Liver (tissue), 9 donors: Measurements from ENCODE around the gene MYG1. TPM values are rescaled to one million over a fixed set of nuclear protein-coding genes. Genes with fewer than 3 reads are reported as not detected.

ENCODE experiments used
- DNase-seq: peaks from one replicate; pipeline ENCODE4 v3.0.0-alpha.2; 2017; ENCODE audit warnings: low spot score
- H3K27ac ChIP-seq, 2 donors: one replicate each; pipeline ENCODE4 v1.7.0; 2013; ENCODE audit warnings: inconsistent platforms in 2 of 2, low read length in 2 of 2, control low read depth in 1 of 2, low read depth in 1 of 2, mild to moderate bottlenecking in 1 of 2
- H3K27me3 ChIP-seq, 4 donors: one replicate each; pipeline versions ENCODE4 v1.6.1 to v1.7.0; 2013; ENCODE audit warnings: low read length in 3 of 4, inconsistent platforms in 1 of 4, mild to moderate bottlenecking in 1 of 4, moderate library complexity in 1 of 4; ENCODE audit not compliant: control insufficient read depth in 4 of 4, insufficient read depth in 4 of 4
- H3K36me3 ChIP-seq, 4 donors: one replicate each; pipeline versions ENCODE4 v1.6.1 to v1.7.0; 2013; ENCODE audit warnings: low read length in 3 of 4, mild to moderate bottlenecking in 3 of 4, low read depth in 1 of 4, moderate library complexity in 1 of 4; ENCODE audit not compliant: control insufficient read depth in 4 of 4, insufficient read depth in 3 of 4
- H3K4me1 ChIP-seq, 4 donors: one replicate each; pipeline versions ENCODE4 v1.6.1 to v1.7.0; 2013; ENCODE audit warnings: low read length in 3 of 4, mild to moderate bottlenecking in 3 of 4, moderate library complexity in 1 of 4; ENCODE audit not compliant: control insufficient read depth in 4 of 4, insufficient read depth in 4 of 4
- H3K4me3 ChIP-seq, 3 donors: one replicate each; pipeline versions ENCODE4 v1.6.1 to v1.7.0; 2013; ENCODE audit warnings: low read length in 3 of 3, control low read depth in 1 of 3, low read depth in 1 of 3, mild to moderate bottlenecking in 1 of 3
- H3K9ac ChIP-seq, 2 donors: one replicate each; pipeline ENCODE4 v1.7.0; 2013; ENCODE audit warnings: low read length in 2 of 2, mild to moderate bottlenecking in 2 of 2, moderate library complexity in 2 of 2, control low read depth in 1 of 2, low read depth in 1 of 2
- H3K9me3 ChIP-seq, 4 donors: one replicate each; pipeline versions ENCODE4 v1.6.1 to v1.7.0; 2013; ENCODE audit warnings: low read length in 3 of 4; ENCODE audit not compliant: control insufficient read depth in 4 of 4
- EGR1 ChIP-seq, 2 donors: IDR thresholded peaks; 2 replicates each; pipeline ENCODE4 v1.6.1; 2016 to 2018; ENCODE audit warnings: antibody characterized with exemption in 2 of 2, low read depth in 2 of 2
- FOXA1 ChIP-seq: IDR thresholded peaks from 2 replicates; pipeline ENCODE4 v1.6.1; 2016; ENCODE audit warnings: antibody characterized with exemption
- FOXA2 ChIP-seq: IDR thresholded peaks from 2 replicates; pipeline ENCODE4 v1.6.1; 2016; ENCODE audit warnings: antibody characterized with exemption
- GABPA ChIP-seq, 2 donors: IDR thresholded peaks in 1 of 2; conservative IDR thresholded peaks in 1 of 2; 2 replicates each; pipeline ENCODE4 v1.6.1; 2016; ENCODE audit warnings: antibody characterized with exemption in 2 of 2, mild to moderate bottlenecking in 1 of 2, moderate library complexity in 1 of 2
- HNF4A ChIP-seq, 2 donors: conservative IDR thresholded peaks; 2 replicates each; pipeline ENCODE4 v1.6.1; 2016; ENCODE audit warnings: antibody characterized with exemption in 2 of 2, mild to moderate bottlenecking in 2 of 2
- HNF4G ChIP-seq: IDR thresholded peaks from 2 replicates; pipeline ENCODE4 v1.6.1; 2016; ENCODE audit warnings: antibody characterized with exemption
- MAX ChIP-seq: IDR thresholded peaks from 2 replicates; pipeline ENCODE4 v1.6.1; 2016; ENCODE audit warnings: antibody characterized with exemption
- NR2F2 ChIP-seq: IDR thresholded peaks from 2 replicates; pipeline ENCODE4 v1.6.1; 2016; ENCODE audit warnings: antibody characterized with exemption
- RAD21 ChIP-seq, 2 donors: IDR thresholded peaks; 2 replicates each; pipeline ENCODE4 v1.6.1; 2016; ENCODE audit warnings: antibody characterized with exemption in 2 of 2, mild to moderate bottlenecking in 2 of 2
- TAF1 ChIP-seq: conservative IDR thresholded peaks from 2 replicates; pipeline ENCODE4 v1.6.1; 2016; ENCODE audit warnings: antibody characterized with exemption, mild to moderate bottlenecking
- YY1 ChIP-seq: IDR thresholded peaks from 2 replicates; pipeline ENCODE4 v1.6.1; 2016; ENCODE audit warnings: antibody characterized with exemption, mild to moderate bottlenecking
- WGBS: extraction: QIAGEN DNeasy Blood & Tissue Kit; methylation state at CpG from one replicate; pipeline ENCODE4 v1.1.7; 2013; 5-methylcytosine and 5-hydroxymethylcytosine counted together
- polyA plus RNA-seq, 2 donors: library from polyadenylated mRNA; stranded (reverse) in 1 of 2; unstranded in 1 of 2; fragments of 200-250 nt in 1 of 2; fragments of >200 nt in 1 of 2; fragmentation: Nextera tagmentation in 1 of 2; extraction: Ambion mirVana in 1 of 2; gene quantifications; one replicate each; pipeline versions ENCODE4 v1.2.1 to v1.2.3, GENCODE V29; 2013 to 2015
- total RNA-seq, 2 donors: library from RNA; depleted of rRNA; stranded (reverse); fragments of >200 nt; gene quantifications; one replicate each; pipeline ENCODE4 v1.2.3, GENCODE V29; 2014
- TF ChIP-seq, protein P1 (sequence below): IDR thresholded peaks from 2 replicates; pipeline ENCODE4 v1.6.1; 2016; ENCODE audit warnings: antibody characterized with exemption
- TF ChIP-seq, protein P2 (sequence below): IDR thresholded peaks from 2 replicates; pipeline ENCODE4 v1.6.1; 2016; ENCODE audit warnings: antibody characterized with exemption, mild to moderate bottlenecking
- TF ChIP-seq, protein P3 (sequence below): IDR thresholded peaks from 2 replicates; pipeline ENCODE4 v1.6.1; 2016; ENCODE audit warnings: antibody characterized with exemption
- TF ChIP-seq, protein P4 (sequence below): fragments of 150-350 bp; IDR thresholded peaks from 2 replicates; pipeline ENCODE4 v1.5.1; 2017; ENCODE audit warnings: improper control_type of control experiment, low read depth, low read length; ENCODE audit not compliant: missing input control
- donor health status: healthy.
- donor health status: healthy.
- donor health status: healthy.
- donor health status: healthy.
- donor health status: healthy.

Gene MYG1
- total and polyA plus RNA-seq, 4 donors, result 15.0 to 28.0 (median 19.3) TPM

DNA sequence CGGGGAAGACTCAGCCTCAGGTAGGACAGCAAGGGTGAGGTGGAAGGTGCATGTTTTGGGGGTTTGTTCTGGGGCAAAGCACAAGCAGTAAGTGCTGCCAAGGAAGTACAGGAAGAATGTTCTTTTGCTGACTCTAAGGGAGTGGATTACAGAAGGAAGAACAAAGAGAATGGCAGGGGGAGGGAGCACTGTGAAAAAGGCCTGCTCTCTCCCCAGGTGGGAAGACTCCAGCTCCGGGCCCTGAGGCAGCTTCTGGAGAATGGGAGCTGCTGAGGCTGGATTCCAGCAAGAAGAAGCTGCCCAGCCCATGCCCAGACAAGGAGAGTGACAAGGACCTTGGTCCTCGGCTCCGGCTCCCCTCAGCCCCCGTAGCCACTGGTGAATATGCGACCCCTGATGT, 11.2 kb upstream of the MYG1 start:
- 87% methylated on average over 6 of the region's 6 CpGs for WGBS
- Histone ChIP-seq H3K4me3 (no peak overlapping the region), H3K27ac (no peak overlapping the region), H3K36me3 (peaks cover 0 to 9% (median 4%) of the 10 kb centered on the region in 4 donors), H3K27me3 (no peaks in the 10 kb centered on the region), H3K9me3 (no peaks in the 10 kb centered on the region), H3K9ac (no peak overlapping the region), H3K4me1 (no peaks in the 10 kb centered on the region)
- DNase-seq, result no peak
- TF ChIP-seq HNF4G (no peak), EGR1 (IDR thresholded peaks at IDR 0.05; ENCODE audit: low read depth in 2 of 2) (no peak), FOXA1 (no peak), GABPA (IDR thresholded peaks at IDR 0.05 in 1 of 2, conservative IDR thresholded peaks at IDR 0.05 in 1 of 2) (no peak), MAX (no peak), TAF1 (no peak)
- TF ChIP-seq, protein P1, sequence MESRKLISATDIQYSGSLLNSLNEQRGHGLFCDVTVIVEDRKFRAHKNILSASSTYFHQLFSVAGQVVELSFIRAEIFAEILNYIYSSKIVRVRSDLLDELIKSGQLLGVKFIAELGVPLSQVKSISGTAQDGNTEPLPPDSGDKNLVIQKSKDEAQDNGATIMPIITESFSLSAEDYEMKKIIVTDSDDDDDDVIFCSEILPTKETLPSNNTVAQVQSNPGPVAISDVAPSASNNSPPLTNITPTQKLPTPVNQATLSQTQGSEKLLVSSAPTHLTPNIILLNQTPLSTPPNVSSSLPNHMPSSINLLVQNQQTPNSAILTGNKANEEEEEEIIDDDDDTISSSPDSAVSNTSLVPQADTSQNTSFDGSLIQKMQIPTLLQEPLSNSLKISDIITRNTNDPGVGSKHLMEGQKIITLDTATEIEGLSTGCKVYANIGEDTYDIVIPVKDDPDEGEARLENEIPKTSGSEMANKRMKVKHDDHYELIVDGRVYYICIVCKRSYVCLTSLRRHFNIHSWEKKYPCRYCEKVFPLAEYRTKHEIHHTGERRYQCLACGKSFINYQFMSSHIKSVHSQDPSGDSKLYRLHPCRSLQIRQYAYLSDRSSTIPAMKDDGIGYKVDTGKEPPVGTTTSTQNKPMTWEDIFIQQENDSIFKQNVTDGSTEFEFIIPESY, result no peak
- TF ChIP-seq, protein P2, sequence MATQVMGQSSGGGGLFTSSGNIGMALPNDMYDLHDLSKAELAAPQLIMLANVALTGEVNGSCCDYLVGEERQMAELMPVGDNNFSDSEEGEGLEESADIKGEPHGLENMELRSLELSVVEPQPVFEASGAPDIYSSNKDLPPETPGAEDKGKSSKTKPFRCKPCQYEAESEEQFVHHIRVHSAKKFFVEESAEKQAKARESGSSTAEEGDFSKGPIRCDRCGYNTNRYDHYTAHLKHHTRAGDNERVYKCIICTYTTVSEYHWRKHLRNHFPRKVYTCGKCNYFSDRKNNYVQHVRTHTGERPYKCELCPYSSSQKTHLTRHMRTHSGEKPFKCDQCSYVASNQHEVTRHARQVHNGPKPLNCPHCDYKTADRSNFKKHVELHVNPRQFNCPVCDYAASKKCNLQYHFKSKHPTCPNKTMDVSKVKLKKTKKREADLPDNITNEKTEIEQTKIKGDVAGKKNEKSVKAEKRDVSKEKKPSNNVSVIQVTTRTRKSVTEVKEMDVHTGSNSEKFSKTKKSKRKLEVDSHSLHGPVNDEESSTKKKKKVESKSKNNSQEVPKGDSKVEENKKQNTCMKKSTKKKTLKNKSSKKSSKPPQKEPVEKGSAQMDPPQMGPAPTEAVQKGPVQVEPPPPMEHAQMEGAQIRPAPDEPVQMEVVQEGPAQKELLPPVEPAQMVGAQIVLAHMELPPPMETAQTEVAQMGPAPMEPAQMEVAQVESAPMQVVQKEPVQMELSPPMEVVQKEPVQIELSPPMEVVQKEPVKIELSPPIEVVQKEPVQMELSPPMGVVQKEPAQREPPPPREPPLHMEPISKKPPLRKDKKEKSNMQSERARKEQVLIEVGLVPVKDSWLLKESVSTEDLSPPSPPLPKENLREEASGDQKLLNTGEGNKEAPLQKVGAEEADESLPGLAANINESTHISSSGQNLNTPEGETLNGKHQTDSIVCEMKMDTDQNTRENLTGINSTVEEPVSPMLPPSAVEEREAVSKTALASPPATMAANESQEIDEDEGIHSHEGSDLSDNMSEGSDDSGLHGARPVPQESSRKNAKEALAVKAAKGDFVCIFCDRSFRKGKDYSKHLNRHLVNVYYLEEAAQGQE, result no peak

GRCh38 chr12:53289891-53290290, 9.6 kb upstream of the MYG1 start:
- Histone ChIP-seq H3K36me3 (peaks cover 0 to 8% (median 4%) of the 10 kb centered on the region in 4 donors), H3K4me1 (peaks cover 0 to 3% (median under 1%) of the 10 kb centered on the region in 4 donors), H3K9ac (no peak overlapping the region), H3K4me3 (no peak overlapping the region), H3K27ac (no peak overlapping the region), H3K9me3 (no peaks in the 10 kb centered on the region), H3K27me3 (no peaks in the 10 kb centered on the region)
- no peak for DNase-seq
- TF ChIP-seq FOXA1 (no peak), EGR1 (IDR thresholded peaks at IDR 0.05; ENCODE audit: low read depth in 2 of 2) (no peak), YY1 (no peak), RAD21 (IDR thresholded peaks at IDR 0.05) (no peak), NR2F2 (no peak), HNF4G (no peak), TAF1 (no peak), MAX (no peak), HNF4A (conservative IDR thresholded peaks at IDR 0.05) (no peak), FOXA2 (no peak)
- TF ChIP-seq, protein P1, result no peak
- TF ChIP-seq, protein P2, result no peak
- TF ChIP-seq, protein P3, sequence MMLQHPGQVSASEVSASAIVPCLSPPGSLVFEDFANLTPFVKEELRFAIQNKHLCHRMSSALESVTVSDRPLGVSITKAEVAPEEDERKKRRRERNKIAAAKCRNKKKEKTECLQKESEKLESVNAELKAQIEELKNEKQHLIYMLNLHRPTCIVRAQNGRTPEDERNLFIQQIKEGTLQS, result no peak
- TF ChIP-seq, protein P4, sequence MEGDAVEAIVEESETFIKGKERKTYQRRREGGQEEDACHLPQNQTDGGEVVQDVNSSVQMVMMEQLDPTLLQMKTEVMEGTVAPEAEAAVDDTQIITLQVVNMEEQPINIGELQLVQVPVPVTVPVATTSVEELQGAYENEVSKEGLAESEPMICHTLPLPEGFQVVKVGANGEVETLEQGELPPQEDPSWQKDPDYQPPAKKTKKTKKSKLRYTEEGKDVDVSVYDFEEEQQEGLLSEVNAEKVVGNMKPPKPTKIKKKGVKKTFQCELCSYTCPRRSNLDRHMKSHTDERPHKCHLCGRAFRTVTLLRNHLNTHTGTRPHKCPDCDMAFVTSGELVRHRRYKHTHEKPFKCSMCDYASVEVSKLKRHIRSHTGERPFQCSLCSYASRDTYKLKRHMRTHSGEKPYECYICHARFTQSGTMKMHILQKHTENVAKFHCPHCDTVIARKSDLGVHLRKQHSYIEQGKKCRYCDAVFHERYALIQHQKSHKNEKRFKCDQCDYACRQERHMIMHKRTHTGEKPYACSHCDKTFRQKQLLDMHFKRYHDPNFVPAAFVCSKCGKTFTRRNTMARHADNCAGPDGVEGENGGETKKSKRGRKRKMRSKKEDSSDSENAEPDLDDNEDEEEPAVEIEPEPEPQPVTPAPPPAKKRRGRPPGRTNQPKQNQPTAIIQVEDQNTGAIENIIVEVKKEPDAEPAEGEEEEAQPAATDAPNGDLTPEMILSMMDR, result no peak
- WGBS, result 77% methylated on average over 4 of the region's 4 CpGs
